Colonic mucosa (tissue), 4 donors: ENCODE measurements around the gene GSTO1. TPM values are rescaled to one million over a fixed set of nuclear protein-coding genes. Genes with fewer than 3 reads are reported as not detected.
"Not testable (repeated sequence)": the region's sequence is repeated elsewhere in the genome, so short reads cannot be mapped to it uniquely, and the experiment has no call there.

ENCODE experiments used
- DNase-seq: peaks from one replicate; pipeline ENCODE4 v3.0.0-alpha.2; 2020
- H3K27ac ChIP-seq: fragments of 200-600 bp; one replicate; pipeline ENCODE4 v1.8.0; 2021
- H3K27me3 ChIP-seq: fragments of 200-600 bp; one replicate; pipeline ENCODE4 v1.8.0; 2021
- H3K36me3 ChIP-seq: fragments of 200-600 bp; one replicate; pipeline ENCODE4 v1.8.0; 2021
- H3K4me1 ChIP-seq: fragments of 200-600 bp; one replicate; pipeline ENCODE4 v1.8.0; 2021; ENCODE audit warnings: mild to moderate bottlenecking
- H3K4me3 ChIP-seq: fragments of 200-600 bp; one replicate; pipeline ENCODE4 v1.8.0; 2021
- H3K9ac ChIP-seq, 2 donors: one replicate each; pipeline ENCODE4 v1.7.0; 2013; ENCODE audit warnings: control low read depth in 2 of 2, low read depth in 2 of 2, low read length in 2 of 2
- H3K9me3 ChIP-seq: fragments of 200-600 bp; one replicate; pipeline ENCODE4 v1.8.0; 2021
- intact Hi-C: fragments of 100-400 bp; cut with DNase I; formaldehyde crosslinking; loops from one replicate; pipeline ENCODE4 v1.14.1; 2022
- total RNA-seq, 2 donors: library from RNA; stranded (reverse); fragmentation: NEBNext Ultra II Directional in 1 of 2; extraction: Animal tissue kit (Norgen Biotek cat#: 25700) in 1 of 2; gene quantifications; one replicate each; pipeline ENCODE4 v1.2.1, GENCODE V29; 2021
- TF ChIP-seq, protein P1 (sequence below): fragments of 200-600 bp; IDR thresholded peaks from one replicate; pipeline ENCODE4 v1.8.0; 2022; ENCODE audit warnings: antibody characterized with exemption, mild to moderate bottlenecking
- donor health status: healthy.
- donor health status: DM: no; HTN: no; CAD: no.
- donor health status: DM: no; HTN: no; CAD: no.

The GSTO1 gene
- total RNA-seq, 2 donors from 2014 or later, result 89.9 to 98.0 TPM

DNA sequence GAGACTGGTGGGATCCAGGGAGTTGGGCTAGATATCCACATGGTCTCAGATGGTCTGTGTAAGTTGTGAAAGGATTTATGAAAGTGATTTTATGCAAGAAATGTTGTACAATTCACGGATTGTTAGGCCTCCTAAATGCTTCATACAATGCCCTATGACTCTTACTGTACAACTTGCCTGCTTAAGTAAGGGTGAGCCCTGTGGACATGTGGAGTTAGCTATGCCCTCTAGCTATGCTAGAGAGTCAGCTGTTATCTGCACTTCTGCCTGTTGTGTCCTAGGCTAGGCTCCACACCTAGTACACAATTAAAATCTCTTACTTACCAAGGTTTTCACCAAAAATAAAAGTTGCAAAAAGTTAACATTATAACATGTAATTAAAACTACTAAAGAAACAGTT, 20.9 kb upstream of the GSTO1 start:
- H3K4me3 ChIP-seq, result no peak overlapping the region
- H3K27ac ChIP-seq, result no peak overlapping the region
- no peaks in the 10 kb centered on the region for H3K9me3 ChIP-seq
- no peaks in the 10 kb centered on the region for H3K36me3 ChIP-seq
- TF ChIP-seq, protein P1, sequence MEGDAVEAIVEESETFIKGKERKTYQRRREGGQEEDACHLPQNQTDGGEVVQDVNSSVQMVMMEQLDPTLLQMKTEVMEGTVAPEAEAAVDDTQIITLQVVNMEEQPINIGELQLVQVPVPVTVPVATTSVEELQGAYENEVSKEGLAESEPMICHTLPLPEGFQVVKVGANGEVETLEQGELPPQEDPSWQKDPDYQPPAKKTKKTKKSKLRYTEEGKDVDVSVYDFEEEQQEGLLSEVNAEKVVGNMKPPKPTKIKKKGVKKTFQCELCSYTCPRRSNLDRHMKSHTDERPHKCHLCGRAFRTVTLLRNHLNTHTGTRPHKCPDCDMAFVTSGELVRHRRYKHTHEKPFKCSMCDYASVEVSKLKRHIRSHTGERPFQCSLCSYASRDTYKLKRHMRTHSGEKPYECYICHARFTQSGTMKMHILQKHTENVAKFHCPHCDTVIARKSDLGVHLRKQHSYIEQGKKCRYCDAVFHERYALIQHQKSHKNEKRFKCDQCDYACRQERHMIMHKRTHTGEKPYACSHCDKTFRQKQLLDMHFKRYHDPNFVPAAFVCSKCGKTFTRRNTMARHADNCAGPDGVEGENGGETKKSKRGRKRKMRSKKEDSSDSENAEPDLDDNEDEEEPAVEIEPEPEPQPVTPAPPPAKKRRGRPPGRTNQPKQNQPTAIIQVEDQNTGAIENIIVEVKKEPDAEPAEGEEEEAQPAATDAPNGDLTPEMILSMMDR, result no peak
- H3K4me1 ChIP-seq, result no peaks in the 10 kb centered on the region
- DNase-seq, result no peak
- intact Hi-C loops, result no loop called here
- H3K9ac ChIP-seq, result no peak overlapping the region
- no peaks in the 10 kb centered on the region for H3K27me3 ChIP-seq

DNA sequence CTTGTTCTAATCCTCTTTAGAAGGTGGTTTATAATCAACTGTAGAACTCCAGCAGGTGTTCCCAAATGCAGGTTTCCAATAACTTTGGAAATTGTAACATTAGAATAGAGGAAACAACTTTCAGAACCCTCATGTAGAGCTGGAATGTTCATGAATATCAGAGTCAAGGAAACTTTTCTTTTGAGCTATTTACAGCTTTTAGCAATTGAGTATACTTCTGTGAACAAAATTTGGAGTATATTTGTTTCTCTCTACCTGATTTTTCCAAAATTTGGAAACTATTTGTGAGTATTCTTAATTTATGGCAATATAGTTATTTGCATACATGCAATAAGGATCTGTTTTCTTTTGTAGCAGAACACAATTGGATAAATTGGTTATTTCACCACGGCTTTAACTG, 19.8 kb upstream of the GSTO1 start:
- no peak overlapping the region for H3K27ac ChIP-seq
- no peak overlapping the region for H3K4me3 ChIP-seq
- no peaks in the 10 kb centered on the region for H3K4me1 ChIP-seq
- no peaks in the 10 kb centered on the region for H3K36me3 ChIP-seq
- H3K9me3 ChIP-seq, result no peaks in the 10 kb centered on the region
- intact Hi-C loops, result no loop called here
- TF ChIP-seq, protein P1, result no peak
- no peak overlapping the region for H3K9ac ChIP-seq
- no peaks in the 10 kb centered on the region for H3K27me3 ChIP-seq
- no peak for DNase-seq

DNA sequence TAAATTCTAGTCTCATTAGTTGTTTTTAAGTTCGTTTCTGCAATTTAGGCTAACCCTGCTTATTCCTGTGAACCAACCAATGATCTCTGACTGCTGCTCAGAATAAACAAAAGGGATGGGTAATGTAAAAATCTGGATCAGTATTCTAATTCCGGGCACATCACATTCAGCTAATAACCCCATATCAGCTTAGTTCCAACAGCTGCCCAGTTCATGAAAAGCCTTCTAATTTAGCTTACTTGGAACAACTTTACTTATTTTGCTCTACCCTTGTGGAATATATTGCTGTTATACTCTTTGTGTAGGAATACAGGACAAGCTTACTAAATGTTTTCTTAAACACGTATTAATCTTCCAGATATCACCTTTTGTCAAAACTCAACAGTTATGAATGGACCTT, 18.9 kb upstream of the GSTO1 start:
- no peak for DNase-seq
- Histone ChIP-seq H3K4me3 (no peak overlapping the region), H3K27me3 (no peaks in the 10 kb centered on the region), H3K36me3 (no peaks in the 10 kb centered on the region), H3K9ac (no peak overlapping the region), H3K9me3 (no peaks in the 10 kb centered on the region), H3K27ac (no peak overlapping the region), H3K4me1 (no peaks in the 10 kb centered on the region)
- intact Hi-C loops, result no loop called here
- TF ChIP-seq, protein P1, result no peak

DNA sequence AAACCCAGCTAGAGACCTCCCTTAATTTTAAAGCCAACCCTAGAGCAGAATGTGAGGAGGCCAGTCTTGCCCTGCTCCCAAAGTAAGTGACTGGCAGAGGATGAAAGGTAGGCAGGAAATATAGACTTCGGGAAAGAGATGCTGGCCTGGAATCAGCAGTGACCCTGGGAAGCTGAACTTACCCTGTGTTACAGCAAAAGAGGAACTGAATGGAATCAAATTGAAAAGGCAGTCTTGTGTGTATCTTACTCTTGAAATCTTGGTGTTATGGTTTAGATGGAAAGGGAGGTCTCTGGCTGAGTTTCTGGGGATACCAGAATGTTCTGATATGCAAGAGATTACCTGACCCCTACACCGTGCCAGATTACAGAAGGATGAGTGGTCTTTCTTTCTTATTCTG, 14.6 kb upstream of the GSTO1 start:
- TF ChIP-seq, protein P1, result no peak
- Histone ChIP-seq H3K27ac (no peak overlapping the region), H3K9me3 (no peaks in the 10 kb centered on the region), H3K27me3 (no peaks in the 10 kb centered on the region), H3K4me3 (no peak overlapping the region), H3K4me1 (no peaks in the 10 kb centered on the region), H3K9ac (no peak overlapping the region), H3K36me3 (no peaks in the 10 kb centered on the region)
- intact Hi-C loops, result no loop called here
- DNase-seq, result no peak

DNA sequence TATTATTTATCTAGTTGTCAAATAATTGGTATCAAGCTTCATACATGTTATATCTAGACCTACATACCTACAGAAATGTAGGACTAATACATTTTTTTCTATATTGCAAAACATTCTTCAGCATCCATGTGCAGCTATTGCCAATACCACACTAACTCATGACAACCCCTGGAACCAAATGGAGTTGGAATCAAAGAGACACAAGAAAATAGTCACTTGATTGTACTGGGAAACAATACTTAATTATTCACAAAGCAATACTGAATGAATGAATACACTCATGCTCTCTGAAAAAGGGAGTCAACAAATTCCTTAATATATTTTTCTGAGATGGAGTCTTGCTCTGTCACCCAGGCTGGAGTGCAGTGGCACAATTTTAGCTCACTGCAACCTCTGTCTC, 12.1 kb upstream of the GSTO1 start:
- H3K27me3 ChIP-seq, result no peaks in the 10 kb centered on the region
- TF ChIP-seq, protein P1, result no peak
- H3K27ac ChIP-seq, result no peak overlapping the region
- DNase-seq, result no peak
- no peak overlapping the region for H3K9ac ChIP-seq
- H3K4me3 ChIP-seq, result no peak overlapping the region
- no peaks in the 10 kb centered on the region for H3K9me3 ChIP-seq
- intact Hi-C loops, result no loop called here
- no peaks in the 10 kb centered on the region for H3K4me1 ChIP-seq
- H3K36me3 ChIP-seq, result no peaks in the 10 kb centered on the region

DNA sequence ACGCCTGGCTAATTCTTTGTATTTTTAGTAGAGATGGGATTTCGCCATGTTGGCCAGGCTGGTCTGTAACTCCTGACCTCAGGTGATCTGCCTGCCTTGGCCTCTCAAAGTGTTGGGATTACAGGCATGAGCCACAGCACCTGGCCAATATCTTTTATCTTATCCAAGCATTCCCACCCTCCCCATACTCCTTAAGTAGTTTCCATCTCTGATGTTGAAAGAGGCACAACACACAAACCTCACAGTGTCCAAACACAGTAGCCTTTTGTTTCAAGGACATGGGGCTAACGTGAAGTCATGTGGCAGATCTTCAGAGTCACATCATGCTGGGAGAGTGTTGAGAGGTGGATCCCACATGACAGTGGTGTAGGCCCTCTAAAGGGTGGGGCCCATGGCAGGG, 11.7 kb upstream of the GSTO1 start:
- intact Hi-C loops, DNase-seq: not testable (repeated sequence)

More for the DNA sequence above, 11.7 kb upstream of the GSTO1 start:
- H3K27ac ChIP-seq, H3K9ac ChIP-seq, H3K4me3 ChIP-seq, H3K27me3 ChIP-seq, H3K4me1 ChIP-seq, H3K9me3 ChIP-seq, H3K36me3 ChIP-seq: not testable (repeated sequence)
